Endothelial cell (in vitro differentiated cells): Measurements from ENCODE around the gene CHMP2A. TPM values are rescaled to one million over a fixed set of nuclear protein-coding genes. Genes with fewer than 3 reads are reported as not detected.
A peak's percentile ranks its signal among the peaks of the same experiment; 100 is the strongest.

Experiments
- DNase-seq: peaks from one replicate; pipeline ENCODE4 v3.0.0; 2021; ENCODE audit warnings: low spot score
- H3K27ac Mint-ChIP-seq: one replicate; pipeline ENCODE4 v1.8.0; 2021; ENCODE audit warnings: mixed read lengths, inconsistent platforms; ENCODE audit not compliant: unreplicated experiment
- H3K27me3 Mint-ChIP-seq: one replicate; pipeline ENCODE4 v1.8.0; 2021; ENCODE audit warnings: mild to moderate bottlenecking, moderate library complexity, mixed read lengths, inconsistent platforms; ENCODE audit not compliant: unreplicated experiment
- H3K36me3 Mint-ChIP-seq: one replicate; pipeline ENCODE4 v1.8.0; 2021; ENCODE audit warnings: mild to moderate bottlenecking, low read depth, mixed read lengths, inconsistent platforms; ENCODE audit not compliant: unreplicated experiment
- H3K4me1 Mint-ChIP-seq: one replicate; pipeline ENCODE4 v1.8.0; 2021; ENCODE audit warnings: mild to moderate bottlenecking, mixed read lengths, inconsistent platforms; ENCODE audit not compliant: unreplicated experiment
- H3K4me3 Mint-ChIP-seq: one replicate; pipeline ENCODE4 v1.8.0; 2021; ENCODE audit warnings: mild to moderate bottlenecking, mixed read lengths, inconsistent platforms; ENCODE audit not compliant: unreplicated experiment
- H3K9me3 Mint-ChIP-seq: one replicate; pipeline ENCODE4 v1.8.0; 2021; ENCODE audit warnings: mixed read lengths, inconsistent platforms; ENCODE audit not compliant: unreplicated experiment
- CTCF ChIP-seq: fragments of 200-600 bp; sonication (generic); IDR thresholded peaks from one replicate; pipeline ENCODE4 v1.5.0; 2021; ENCODE audit warnings: antibody characterized with exemption; ENCODE audit not compliant: unreplicated experiment
- total RNA-seq: library from RNA; stranded (reverse); fragmentation: NEBNext Ultra II Directional; extraction: Animal tissue kit (Norgen Biotek cat#: 25700); gene quantifications from one replicate; pipeline ENCODE4 v1.2.1, GENCODE V29; 2021; ENCODE audit not compliant: unreplicated experiment

Gene CHMP2A
- total RNA-seq, 1 donor from 2014 or later = 130 TPM

GRCh38 chr19:58529405-58529804 lies 25.5 kb downstream of the CHMP2A start:
- Mint-ChIP-seq H3K27me3 (peaks cover 9% of the 10 kb centered on the region), H3K9me3 (no peaks in the 10 kb centered on the region), H3K4me1 (no peaks in the 10 kb centered on the region), H3K4me3 (no peak overlapping the region), H3K36me3 (no peaks in the 10 kb centered on the region), H3K27ac (no peak overlapping the region)
- TF ChIP-seq CTCF = no peak
- no peak for DNase-seq

GRCh38 chr19:58522709-58523108 lies 32.2 kb downstream of the CHMP2A start:
- peaks cover 19% of the 10 kb centered on the region for H3K27me3 Mint-ChIP-seq
- DNase-seq = no peak
- H3K4me1 Mint-ChIP-seq = peaks cover 25% of the 10 kb centered on the region
- no peak overlapping the region for H3K4me3 Mint-ChIP-seq
- peaks cover 14% of the 10 kb centered on the region for H3K36me3 Mint-ChIP-seq
- peak overlapping the region; percentile 37 for H3K27ac Mint-ChIP-seq
- TF ChIP-seq CTCF = no peak
- H3K9me3 Mint-ChIP-seq = no peaks in the 10 kb centered on the region

GRCh38 chr19:58521651-58522050 lies 33.3 kb downstream of the CHMP2A start:
- H3K36me3 Mint-ChIP-seq = peaks cover 14% of the 10 kb centered on the region
- no peak for TF ChIP-seq CTCF
- H3K4me1 Mint-ChIP-seq = peaks cover 25% of the 10 kb centered on the region
- peak overlapping the region; percentile 62 for H3K4me3 Mint-ChIP-seq
- peaks cover 15% of the 10 kb centered on the region for H3K27me3 Mint-ChIP-seq
- H3K27ac Mint-ChIP-seq = no peak overlapping the region
- no peaks in the 10 kb centered on the region for H3K9me3 Mint-ChIP-seq
- DNase-seq = no peak

- TF ChIP-seq CTCF = no peak
- Mint-ChIP-seq H3K4me3 (peak overlapping the region; percentile 97), H3K4me1 (peaks cover 29% of the 10 kb centered on the region), H3K27ac (peak overlapping the region; percentile 99), H3K9me3 (no peaks in the 10 kb centered on the region), H3K27me3 (peaks cover 22% of the 10 kb centered on the region), H3K36me3 (peaks cover 21% of the 10 kb centered on the region)
- no peak for DNase-seq
Observed at GRCh38 chr19:58520257-58520599, 34.7 kb downstream of the CHMP2A start.

GRCh38 chr19:58519355-58520256 lies 35.3 kb downstream of the CHMP2A start, which contains the start of gene ZBTB45:
Gene ZBTB45, minus strand, starts transcription at chr19:58519810. Its CDS starts 2,137 bp downstream, at chr19:58517673.
- H3K9me3 Mint-ChIP-seq = no peaks in the 10 kb centered on the region
- H3K27ac Mint-ChIP-seq = peak within 1 kb of the TSS; percentile 99
- TF ChIP-seq CTCF = peak; percentile 67
- H3K27me3 Mint-ChIP-seq = peaks cover 25% of the 10 kb centered on the region
- peaks cover 29% of the 10 kb centered on the region for H3K4me1 Mint-ChIP-seq
- peak; percentile 91 for DNase-seq
- H3K4me3 Mint-ChIP-seq = peak within 1 kb of the TSS; percentile 97
- peaks cover 21% of the 10 kb centered on the region for H3K36me3 Mint-ChIP-seq
